Fibroblast of skin of back (primary cell): ENCODE results near the gene CD93.
A peak's percentile ranks its signal among the peaks of the same experiment; 100 is the strongest.

Experiments used
- DNase-seq: peaks from one replicate; pipeline ENCODE4 v3.0.0-alpha.2; 2013

CD93 gene

GRCh38 chr20:23060629-23061028 lies 25.5 kb downstream of the CD93 start:
- no peak for DNase-seq

GRCh38 chr20:23059846-23060245 lies 26.3 kb downstream of the CD93 start:
- no peak for DNase-seq

GRCh38 chr20:23059001-23059400 lies 27.1 kb downstream of the CD93 start:
- no peak for DNase-seq

GRCh38 chr20:23058240-23058639 lies 27.9 kb downstream of the CD93 start:
- DNase-seq = no peak

GRCh38 chr20:23052904-23053303 lies 33.2 kb downstream of the CD93 start:
- DNase-seq = no peak

GRCh38 chr20:23050847-23051627 lies 35.1 kb downstream of the CD93 start:
- DNase-seq = peak; percentile 89

- no peak for DNase-seq
Observed at GRCh38 chr20:23050076-23050838, 35.9 kb downstream of the CD93 start.

GRCh38 chr20:23049201-23050075 lies 36.7 kb downstream of the CD93 start, which contains the start of gene THBD:
TSS of gene THBD (minus strand) at chr20:23049672. CDS start at chr20:23049504, 168 bp downstream.
- DNase-seq = peak; percentile 66

- no peak for DNase-seq
Observed at GRCh38 chr20:23048283-23049200, 37.6 kb downstream of the CD93 start.

- DNase-seq = no peak
Observed at GRCh38 chr20:23047738-23048214, 38.3 kb downstream of the CD93 start.

GRCh38 chr20:23047001-23047737 lies 39.0 kb downstream of the CD93 start:
- DNase-seq = no peak

GRCh38 chr20:23046431-23046830 lies 39.7 kb downstream of the CD93 start:
- DNase-seq = no peak

GRCh38 chr20:23043376-23043775 lies 42.7 kb downstream of the CD93 start:
- DNase-seq = no peak

GRCh38 chr20:23042270-23042669 lies 43.9 kb downstream of the CD93 start:
- no peak for DNase-seq

- DNase-seq = no peak
Observed at GRCh38 chr20:23039885-23040508, 46.1 kb downstream of the CD93 start.

- DNase-seq = peak; percentile 45
Observed at GRCh38 chr20:23039136-23039875, 46.8 kb downstream of the CD93 start.

GRCh38 chr20:23037017-23037481 lies 49.1 kb downstream of the CD93 start:
- no peak for DNase-seq

- DNase-seq = no peak
Observed at GRCh38 chr20:23036371-23036770, 49.8 kb downstream of the CD93 start.

- no peak for DNase-seq
Observed at GRCh38 chr20:23035731-23036130, 50.4 kb downstream of the CD93 start.
